Lung microvascular endothelial cell (primary cell): ENCODE measurements around the gene ASB15. TPM values are rescaled to one million over a fixed set of nuclear protein-coding genes. Genes with fewer than 3 reads are reported as not detected.

Experiments
- DNase-seq, 2 donors: peaks; one replicate each; pipeline versions ENCODE4 v3.0.0 to v3.0.0-alpha.2; 2010; ENCODE audit warnings: low read depth in 2 of 2
- total RNA-seq: library from RNA; depleted of rRNA; stranded (reverse); fragments of >200 nt; gene quantifications from 2 replicates; pipeline ENCODE4 v1.2.1, GENCODE V29; 2014

Gene ASB15
- total RNA-seq, 1 donor from 2014 or later = not detected

DNA sequence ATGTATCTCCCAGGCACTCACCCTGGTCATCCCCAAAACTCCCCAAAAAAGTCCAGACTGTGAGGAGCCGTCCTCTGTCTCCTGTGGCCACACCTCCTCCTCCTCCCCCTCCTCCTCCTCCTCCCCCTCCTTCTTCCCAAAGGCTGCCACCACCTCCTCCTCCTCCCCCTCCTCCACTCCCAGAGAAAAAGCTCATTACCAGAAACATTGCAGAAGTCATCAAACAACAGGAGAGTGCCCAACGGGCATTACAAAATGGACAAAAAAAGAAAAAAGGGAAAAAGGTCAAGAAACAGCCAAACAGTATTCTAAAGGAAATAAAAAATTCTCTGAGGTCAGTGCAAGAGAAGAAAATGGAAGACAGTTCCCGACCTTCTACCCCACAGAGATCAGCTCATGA lies 61.1 kb downstream of the ASB15 start:
- no peak for DNase-seq

DNA sequence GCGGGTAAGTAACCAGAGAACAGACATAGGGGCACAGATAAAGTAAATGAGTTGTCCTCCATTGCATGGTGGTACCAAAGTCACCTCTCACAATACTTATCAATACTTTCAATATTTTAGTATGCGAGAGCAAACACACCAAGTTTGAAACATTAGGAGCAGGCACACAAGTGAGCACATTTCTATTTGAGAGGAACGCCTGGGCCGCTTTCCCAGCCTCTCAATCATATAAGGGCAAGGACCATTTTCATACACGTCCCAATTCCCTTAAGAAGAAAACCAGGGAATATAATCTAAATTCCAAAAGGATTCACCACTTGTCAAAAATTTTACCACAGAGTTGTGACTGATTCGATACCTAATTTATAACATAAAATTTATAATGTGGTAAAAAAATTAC lies 61.6 kb downstream of the ASB15 start:
- no peak for DNase-seq

- DNase-seq = no peak
These were observed 63.5 kb downstream of the ASB15 start for GRCh38 chr7:123665157-123665556.

DNA sequence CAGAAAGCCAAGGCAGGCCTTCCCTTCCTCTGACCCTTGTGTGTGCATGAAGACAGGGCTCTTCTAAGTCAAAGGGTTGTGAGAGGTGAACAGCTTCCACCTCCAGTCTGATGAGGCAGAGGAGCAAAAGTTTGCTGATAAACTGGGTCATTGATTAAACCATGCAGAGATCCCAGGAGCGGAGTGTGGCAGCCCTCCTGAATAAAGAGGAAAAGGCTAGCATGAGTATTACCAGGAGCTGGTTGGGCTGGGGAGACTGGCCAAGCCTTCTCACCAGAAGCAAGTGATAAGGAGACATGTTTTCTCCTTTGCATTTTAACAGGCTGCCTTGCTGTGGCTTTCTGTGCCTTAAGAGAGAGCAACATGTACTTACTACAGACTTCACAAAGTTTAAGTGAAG lies 64.3 kb downstream of the ASB15 start:
- DNase-seq = no peak

GRCh38 chr7:123666492-123666891 lies 64.9 kb downstream of the ASB15 start:
- no peak for DNase-seq

DNA sequence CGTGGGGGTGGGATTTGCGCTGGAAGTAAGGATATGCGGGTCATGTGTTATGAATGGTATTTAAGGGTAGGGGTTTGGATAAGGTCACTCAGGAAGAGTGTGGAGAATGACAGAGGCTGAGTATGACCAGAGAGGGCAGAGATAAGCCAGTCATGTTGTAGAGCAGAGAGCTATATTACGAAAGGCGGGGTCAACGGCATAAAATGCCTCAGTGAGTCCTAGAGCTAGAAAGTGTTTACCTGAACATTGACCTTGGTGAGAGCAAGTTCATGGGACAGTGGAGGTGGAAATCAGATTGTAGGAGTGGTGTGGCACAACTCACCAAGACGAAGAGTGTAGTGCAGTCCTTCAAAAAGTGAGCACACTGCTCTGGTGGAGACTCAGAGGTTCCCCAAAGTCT lies 67.9 kb downstream of the ASB15 start:
- no peak for DNase-seq

- DNase-seq = no peak
These were observed 71.6 kb downstream of the ASB15 start for GRCh38 chr7:123673137-123673732.

- DNase-seq = no peak
These were observed 72.3 kb downstream of the ASB15 start for GRCh38 chr7:123673752-123674398.

DNA sequence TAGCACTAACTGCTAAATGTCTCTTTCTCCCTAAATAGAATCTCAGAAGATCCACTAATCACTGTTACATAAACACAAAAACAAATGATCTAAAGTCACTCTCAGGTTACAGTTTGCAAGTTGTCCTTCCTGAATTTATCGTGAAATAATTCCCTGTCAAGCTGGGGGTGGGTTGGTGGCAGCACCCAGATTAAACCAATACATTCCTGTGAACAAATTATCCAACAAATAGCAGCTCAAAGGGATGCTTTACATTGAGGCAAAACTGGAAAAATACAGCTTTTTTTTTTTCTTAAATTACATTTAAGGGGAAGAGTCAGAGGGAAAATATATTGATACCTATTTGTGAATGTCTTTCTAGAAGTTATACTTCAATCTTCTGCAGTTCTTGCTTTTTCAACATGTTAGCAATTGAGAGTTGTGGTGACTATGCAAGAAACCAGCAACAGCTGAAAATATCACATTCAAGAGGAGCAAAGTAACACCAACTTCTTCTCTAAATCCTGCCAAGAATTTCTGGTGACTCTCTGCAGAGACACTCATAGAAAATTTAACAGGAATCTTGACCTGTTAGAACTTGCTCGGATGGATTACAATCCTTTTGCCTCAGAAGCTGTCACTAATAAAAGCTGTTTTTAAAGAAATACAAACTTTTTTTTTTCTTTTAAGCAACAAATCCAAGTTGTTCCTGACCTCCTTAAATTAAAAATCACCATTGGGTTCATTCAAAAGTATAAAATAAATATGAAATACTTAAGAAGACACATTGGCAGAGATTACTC lies 73.0 kb downstream of the ASB15 start:
- DNase-seq = no peak

GRCh38 chr7:123675181-123675473 lies 73.5 kb downstream of the ASB15 start:
- DNase-seq = no peak

GRCh38 chr7:123677061-123677715 lies 75.6 kb downstream of the ASB15 start:
- no peak for DNase-seq

DNA sequence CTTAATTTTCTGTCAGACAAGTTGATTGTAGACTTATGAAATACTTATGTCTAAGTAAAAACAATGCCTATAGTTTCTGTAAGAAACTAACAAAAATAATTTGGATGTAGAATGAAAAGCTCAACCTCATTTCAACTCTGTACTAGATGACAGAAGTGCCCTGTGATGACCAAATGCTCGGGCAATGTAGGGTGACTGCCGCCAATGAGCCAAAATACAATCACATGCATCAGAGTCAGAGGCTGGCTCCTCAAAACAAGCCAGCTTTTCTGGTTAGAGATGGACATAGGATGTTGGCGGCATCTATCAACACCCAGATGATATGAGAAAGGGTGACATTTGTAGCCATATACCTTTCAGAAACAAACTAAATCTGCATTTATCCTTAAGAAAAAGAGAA lies 78.0 kb downstream of the ASB15 start:
- DNase-seq = no peak

GRCh38 chr7:123680580-123680979 lies 79.0 kb downstream of the ASB15 start:
- no peak for DNase-seq

GRCh38 chr7:123681561-123681960 lies 79.9 kb downstream of the ASB15 start:
- DNase-seq = no peak

GRCh38 chr7:123682690-123683089 lies 81.1 kb downstream of the ASB15 start:
- DNase-seq = peak; percentile 61 to 66

DNA sequence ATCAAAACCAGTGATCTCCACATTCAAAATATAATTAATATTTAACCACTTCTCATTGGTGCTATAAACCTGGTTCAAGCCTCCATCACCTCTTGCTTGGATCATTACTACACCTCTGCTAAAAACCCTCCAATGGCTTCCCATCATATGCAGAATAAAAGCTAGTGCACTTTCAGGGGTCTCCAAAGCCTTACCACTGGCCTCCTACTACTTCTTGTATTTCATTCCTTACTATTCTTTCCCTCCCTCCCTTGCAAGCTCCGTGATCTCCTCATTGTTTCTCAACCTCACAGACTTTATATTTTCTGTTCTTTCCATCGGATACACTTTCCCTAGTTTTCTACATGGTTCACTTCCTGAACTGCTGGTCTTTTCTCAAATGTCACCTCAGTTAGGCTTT lies 85.5 kb downstream of the ASB15 start:
- no peak for DNase-seq

DNA sequence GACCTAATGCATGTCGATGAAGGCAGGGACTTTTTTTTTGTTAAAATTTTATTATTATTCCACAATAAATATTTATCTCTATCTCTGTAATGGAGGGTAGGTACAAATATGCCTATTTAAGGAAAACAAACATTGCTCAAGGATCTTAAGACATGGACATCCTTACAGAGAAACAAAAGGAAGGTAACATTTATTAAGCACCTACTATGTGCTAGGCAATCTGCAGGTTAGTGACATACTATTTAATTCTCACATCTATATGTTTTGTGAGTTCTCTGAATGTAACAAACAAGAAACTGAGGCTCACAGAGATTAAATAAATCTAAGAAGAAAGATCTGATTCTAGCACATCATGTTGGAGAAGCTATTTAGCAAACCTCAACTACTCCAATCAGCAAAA lies 86.1 kb downstream of the ASB15 start:
- no peak for DNase-seq

Other genes with a start within 250 kb of the ASB15 start
- gene IQUB, start 67.2 kb upstream of the ASB15 start, total RNA-seq = under 0.01 and 0.20 TPM in 2 replicates
- gene NDUFA5, start 44.0 kb upstream of the ASB15 start, total RNA-seq = 25.7 and 40.5 TPM in 2 replicates
- gene LMOD2, start 54.0 kb downstream of the ASB15 start, total RNA-seq = not detected in 2 replicates
- gene WASL, start 147.2 kb downstream of the ASB15 start, total RNA-seq = 8.5 and 10.1 TPM in 2 replicates
- 0.20 and 0.44 TPM in 2 replicates for gene HYAL4, start 243.3 kb downstream of the ASB15 start, total RNA-seq